H9 (cell line): ENCODE measurements around the gene ZMPSTE24. TPM values are rescaled to one million over a fixed set of nuclear protein-coding genes. Genes with fewer than 3 reads are reported as not detected.

ENCODE experiments used
- DNase-seq: peaks from one replicate; pipeline ENCODE4 v3.0.0-alpha.2; 2017
- H2AFZ ChIP-seq: one replicate; pipeline ENCODE4 v1.6.1; 2013; ENCODE audit warnings: mild to moderate bottlenecking, low read length, control low read depth, moderate library complexity
- H2AK5ac ChIP-seq: 2 replicates; pipeline ENCODE4 v1.6.1; 2013; ENCODE audit warnings: low read length, control low read depth, mixed read lengths; ENCODE audit not compliant: insufficient read length
- H2BK120ac ChIP-seq: one replicate; pipeline ENCODE4 v1.6.1; 2013; ENCODE audit warnings: low read depth, mild to moderate bottlenecking, low read length, control low read depth, inconsistent platforms; ENCODE audit not compliant: poor library complexity, severe bottlenecking
- H2BK12ac ChIP-seq: 2 replicates; pipeline ENCODE4 v1.6.1; 2013; ENCODE audit warnings: low read length, control low read depth, mixed read lengths, low read depth; ENCODE audit not compliant: insufficient read length
- H2BK15ac ChIP-seq: 2 replicates; pipeline ENCODE4 v1.6.1; 2013; ENCODE audit warnings: low read depth, low read length, control low read depth
- H2BK20ac ChIP-seq: one replicate; pipeline ENCODE4 v1.6.1; 2013; ENCODE audit warnings: low read depth, mild to moderate bottlenecking, low read length, control low read depth, inconsistent platforms; ENCODE audit not compliant: poor library complexity, severe bottlenecking
- H2BK5ac ChIP-seq: 2 replicates; pipeline ENCODE4 v1.6.1; 2013; ENCODE audit warnings: low read length, control low read depth, mixed read lengths; ENCODE audit not compliant: insufficient read length
- H3K14ac ChIP-seq: 2 replicates; pipeline ENCODE4 v1.6.1; 2013; ENCODE audit warnings: low read length, control low read depth; ENCODE audit not compliant: insufficient read depth
- H3K18ac ChIP-seq: 2 replicates; pipeline ENCODE4 v1.6.1; 2013; ENCODE audit warnings: low read depth, mild to moderate bottlenecking, mixed read lengths, low read length, control low read depth; ENCODE audit not compliant: insufficient read length
- H3K23ac ChIP-seq: 2 replicates; pipeline ENCODE4 v1.6.1; 2013; ENCODE audit warnings: low read length, control low read depth, mixed read lengths, low read depth; ENCODE audit not compliant: insufficient read length
- H3K23me2 ChIP-seq: 2 replicates; pipeline ENCODE4 v1.6.1; 2013; ENCODE audit warnings: low read depth, mild to moderate bottlenecking, mixed read lengths, low read length, control low read depth; ENCODE audit not compliant: insufficient read length, poor library complexity, severe bottlenecking
- H3K27ac ChIP-seq: 2 replicates; pipeline ENCODE4 v1.5.1; 2013; ENCODE audit warnings: low read length, control low read depth, mixed read lengths, low read depth; ENCODE audit not compliant: insufficient read length
- H3K27me3 ChIP-seq: 2 replicates; pipeline ENCODE4 v1.6.1; 2013; ENCODE audit warnings: low read length, control low read depth, inconsistent platforms; ENCODE audit not compliant: insufficient read depth
- H3K4ac ChIP-seq: 2 replicates; pipeline ENCODE4 v1.6.1; 2013; ENCODE audit warnings: low read depth, mild to moderate bottlenecking, control low read depth, inconsistent platforms, low read length, moderate library complexity
- H3K4me1 ChIP-seq: 2 replicates; pipeline ENCODE4 v1.6.1; 2013; ENCODE audit warnings: low read length, control low read depth, inconsistent platforms; ENCODE audit not compliant: insufficient read depth
- H3K4me2 ChIP-seq: 2 replicates; pipeline ENCODE4 v1.6.1; 2013; ENCODE audit warnings: low read length, control low read depth, mixed read lengths; ENCODE audit not compliant: insufficient read length, insufficient read depth
- H3K56ac ChIP-seq: 2 replicates; pipeline ENCODE4 v1.6.1; 2013; ENCODE audit warnings: low read depth, mild to moderate bottlenecking, mixed read lengths, low read length, control low read depth; ENCODE audit not compliant: insufficient read length
- H3K79me1 ChIP-seq: 2 replicates; pipeline ENCODE4 v1.6.1; 2013; ENCODE audit warnings: low read depth, mild to moderate bottlenecking, moderate library complexity, low read length, control low read depth, inconsistent platforms; ENCODE audit not compliant: insufficient read depth, poor library complexity, severe bottlenecking
- H3K79me2 ChIP-seq: 2 replicates; pipeline ENCODE4 v1.6.1; 2013; ENCODE audit warnings: low read length, control low read depth, inconsistent platforms; ENCODE audit not compliant: insufficient read depth
- H3K9ac ChIP-seq: 2 replicates; pipeline ENCODE4 v1.6.1; 2013; ENCODE audit warnings: low read length, control low read depth, mixed read lengths; ENCODE audit not compliant: insufficient read length; ENCODE audit errors: extremely low read depth
- H3K9me3 ChIP-seq: one replicate; pipeline ENCODE4 v1.6.1; 2013; ENCODE audit warnings: low read depth, low read length, inconsistent platforms; ENCODE audit not compliant: control insufficient read depth
- H3T11ph ChIP-seq: one replicate; pipeline ENCODE4 v1.6.1; 2013; ENCODE audit warnings: mild to moderate bottlenecking, low read length, control low read depth, inconsistent platforms
- H4K20me1 ChIP-seq: one replicate; pipeline ENCODE4 v1.6.1; 2013; ENCODE audit not compliant: control insufficient read depth, insufficient read length, insufficient read depth
- H4K5ac ChIP-seq: 2 replicates; pipeline ENCODE4 v1.6.1; 2013; ENCODE audit warnings: low read depth, mild to moderate bottlenecking, mixed read lengths, low read length, control low read depth; ENCODE audit not compliant: insufficient read length
- H4K8ac ChIP-seq: replicated peaks from 2 replicates; pipeline ENCODE4 v1.6.1; 2013; ENCODE audit warnings: low read length, control low read depth, mixed read lengths, low read depth; ENCODE audit not compliant: insufficient read length
- H4K91ac ChIP-seq: 2 replicates; pipeline ENCODE4 v1.6.1; 2013; ENCODE audit warnings: low read depth, mild to moderate bottlenecking, moderate library complexity, mixed read lengths, low read length, control low read depth; ENCODE audit not compliant: insufficient read length
- H3K27ac Mint-ChIP-seq, 3 experiments: 2 replicates in 2 of 3; 3 replicates in 1 of 3; pipeline ENCODE4 v1.8.0; 2020 to 2021; ENCODE audit warnings: mixed read lengths in 3 of 3, mild to moderate bottlenecking in 1 of 3, moderate library complexity in 1 of 3
- H3K27me3 Mint-ChIP-seq: 2 replicates; pipeline ENCODE4 v1.8.0; 2021; ENCODE audit warnings: low read depth, mild to moderate bottlenecking, moderate library complexity, mixed read lengths
- H3K36me3 Mint-ChIP-seq, 3 experiments: 2 replicates in 2 of 3; 3 replicates in 1 of 3; pipeline ENCODE4 v1.8.0; 2020 to 2021; ENCODE audit warnings: low read depth in 3 of 3, mixed read lengths in 3 of 3; ENCODE audit not compliant: insufficient read depth in 1 of 3
- H3K4me1 Mint-ChIP-seq, 2 experiments: 2 replicates each; pipeline ENCODE4 v1.8.0; 2020; ENCODE audit warnings: mixed read lengths in 2 of 2
- H3K4me3 Mint-ChIP-seq, 2 experiments: 2 replicates in 1 of 2; 3 replicates in 1 of 2; pipeline ENCODE4 v1.8.0; 2020 to 2021; ENCODE audit warnings: mild to moderate bottlenecking in 2 of 2, mixed read lengths in 2 of 2, moderate library complexity in 1 of 2
- H3K9me3 Mint-ChIP-seq, 2 experiments: 2 replicates in 1 of 2; 3 replicates in 1 of 2; pipeline ENCODE4 v1.8.0; 2020; ENCODE audit warnings: mild to moderate bottlenecking in 2 of 2, mixed read lengths in 2 of 2, moderate library complexity in 1 of 2
- CTCF ChIP-seq: fragments of 200-600 bp; sonication (generic); conservative IDR thresholded peaks from 3 replicates; pipeline ENCODE4 v1.8.0; 2021; ENCODE audit warnings: antibody characterized with exemption, mild to moderate bottlenecking
- WGBS: extraction: QIAGEN DNeasy Blood & Tissue Kit; methylation state at CpG from one replicate; pipeline ENCODE4 v1.1.7; 2013; ENCODE audit warnings: missing lambda C conversion rate, low lambda C conversion rate, mixed read lengths; ENCODE audit not compliant: insufficient read length; ENCODE audit errors: extremely low coverage; 5-methylcytosine and 5-hydroxymethylcytosine counted together
- total RNA-seq: library from RNA; stranded (reverse); gene quantifications from 2 replicates; pipeline ENCODE4 v1.2.1, GENCODE V29; 2021

Gene ZMPSTE24
- total RNA-seq, 1 experiment from 2014 or later, result 47.6 TPM

GRCh38 chr1:40299366-40300248 lies 41.6 kb downstream of the ZMPSTE24 start:
- Mint-ChIP-seq H3K4me1 (no peaks in the 10 kb centered on the region; a peak in 1 of 4 replicates), H3K9me3 (no peaks in the 10 kb centered on the region), H3K36me3 (0 out of 7 replicates have a peak, but pooled peaks cover 0 to 3% (median 0%) of the 10 kb centered on the region in 3 experiments), H3K27me3 (no peaks in the 10 kb centered on the region; the same call in 1 of the 2 replicates), H3K27ac (no peak overlapping the region), H3K4me3 (no peak overlapping the region)
- H3K4me2 ChIP-seq, result no peak overlapping the region
- H2BK5ac ChIP-seq, result no peak overlapping the region
- no peak overlapping the region for H4K5ac ChIP-seq
- H3K14ac ChIP-seq, result no peak overlapping the region; the same call in 1 of the 2 replicates
- TF ChIP-seq CTCF, result no peak
- no peak overlapping the region for H3K4ac ChIP-seq
- no peak overlapping the region for H3K27ac ChIP-seq
- H3K23me2 ChIP-seq, result no peaks in the 10 kb centered on the region
- no peak overlapping the region for H3K18ac ChIP-seq
- H2BK20ac ChIP-seq, result no peak overlapping the region
- H4K20me1 ChIP-seq, result no peaks in the 10 kb centered on the region
- WGBS, result no CpG with 5 or more reads among the region's 8 CpGs
- no peak overlapping the region for H3K56ac ChIP-seq
- H2AK5ac ChIP-seq, result no peak overlapping the region
- DNase-seq, result no peak
- no peak overlapping the region for H3K23ac ChIP-seq
- H3K9ac ChIP-seq, result no peak overlapping the region
- no peak overlapping the region for H4K91ac ChIP-seq
- no peak overlapping the region for H2BK15ac ChIP-seq
- no peak overlapping the region for H4K8ac ChIP-seq
- H3K9me3 ChIP-seq, result no peaks in the 10 kb centered on the region
- no peak overlapping the region for H2BK120ac ChIP-seq
- H3K27me3 ChIP-seq, result no peaks in the 10 kb centered on the region
- H2AFZ ChIP-seq, result no peak overlapping the region
- H2BK12ac ChIP-seq, result no peak overlapping the region
- no peaks in the 10 kb centered on the region for H3K79me2 ChIP-seq
- H3K79me1 ChIP-seq, result no peaks in the 10 kb centered on the region
- H3K4me1 ChIP-seq, result no peaks in the 10 kb centered on the region
- H3T11ph ChIP-seq, result no peak overlapping the region
